Suprapubic skin (tissue), 4 donors: Measurements from ENCODE around the gene S100P.

Experiments
- CTCF ChIP-seq, 2 donors: fragments of 200-600 bp in 1 of 2; fragments of 450-650 bp in 1 of 2; sonication (generic) in 1 of 2; IDR thresholded peaks; one replicate each; pipeline ENCODE4 v1.5.1; 2016 to 2019; ENCODE audit warnings: antibody characterized with exemption in 2 of 2, mild to moderate bottlenecking in 1 of 2, moderate library complexity in 1 of 2
- EP300 ChIP-seq: sonication (generic); formaldehyde crosslinking; IDR thresholded peaks from one replicate; pipeline ENCODE4 v1.6.1; 2017; ENCODE audit warnings: antibody characterized with exemption
- POLR2A ChIP-seq, 2 donors: fragments of 450-650 bp; IDR thresholded peaks; one replicate each; pipeline ENCODE4 v1.6.1; 2017; ENCODE audit warnings: antibody characterized with exemption in 2 of 2, mild to moderate bottlenecking in 2 of 2, moderate library complexity in 2 of 2
- POLR2AphosphoS5 ChIP-seq, 3 donors: sonication (generic); formaldehyde crosslinking; IDR thresholded peaks; one replicate each; pipeline ENCODE4 v1.6.1; 2017; ENCODE audit warnings: antibody characterized with exemption in 3 of 3

- no peak for TF ChIP-seq POLR2A (IDR thresholded peaks at IDR 0.05)
- TF ChIP-seq CTCF (IDR thresholded peaks at IDR 0.05) = no peak
- TF ChIP-seq POLR2AphosphoS5 (IDR thresholded peaks at IDR 0.05) = no peak
- no peak for TF ChIP-seq EP300
Measured at GRCh38 chr4:6742507-6742906, 48.8 kb downstream of the S100P start.
